Endometrium (tissue), 2 donors: Measurements from ENCODE around the gene NAT14.
"Not testable (repeated sequence)": the region's sequence is repeated elsewhere in the genome, so short reads cannot be mapped to it uniquely, and the experiment has no call there.

Experiments used
- FAIRE-seq: peaks from 2 replicates; lab custom pipeline; 2012; peaks lifted over from hg19 to GRCh38; lab: Jason Lieb, UNC
- donor health status: control.
- donor health status: control.

The NAT14 gene

DNA sequence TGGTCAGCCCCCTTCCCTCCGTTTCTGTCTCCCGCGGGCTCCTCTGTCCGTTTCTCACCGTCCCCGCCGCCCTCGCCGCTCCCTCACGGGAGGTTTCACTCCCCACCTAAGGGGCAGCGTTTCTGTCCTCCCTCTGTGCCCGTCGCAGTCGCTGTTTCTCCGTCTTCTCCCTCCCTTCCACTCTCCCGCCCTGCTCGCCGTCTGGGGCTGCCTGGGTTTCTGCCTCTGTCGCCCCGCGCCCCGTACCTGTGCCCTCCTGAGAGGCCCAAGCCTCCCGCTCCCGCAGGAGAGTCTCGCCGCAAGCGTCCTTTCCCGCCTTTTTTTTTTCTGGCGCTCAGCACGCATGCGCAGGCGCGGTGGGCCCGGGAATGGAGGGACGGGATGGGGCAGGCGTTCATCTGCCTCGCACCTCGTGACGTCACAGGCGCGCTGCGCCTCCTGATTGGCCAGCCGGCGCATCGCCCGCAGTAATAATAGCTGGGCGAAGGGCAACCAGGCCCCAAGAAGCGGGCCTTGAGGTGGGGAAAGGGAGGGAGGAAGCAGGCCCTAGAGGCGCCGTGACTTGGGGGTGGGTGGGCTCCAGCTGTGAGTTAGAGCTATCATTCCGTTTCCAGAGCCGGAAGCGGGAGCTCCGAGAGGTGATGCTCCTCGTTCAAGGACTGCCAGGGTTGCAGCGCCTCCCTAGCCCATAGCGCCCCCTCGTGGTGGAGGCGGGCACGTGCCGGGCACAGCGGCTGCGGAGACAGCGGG lies 18.7 kb downstream of the NAT14 start:
- no peak for FAIRE-seq

DNA sequence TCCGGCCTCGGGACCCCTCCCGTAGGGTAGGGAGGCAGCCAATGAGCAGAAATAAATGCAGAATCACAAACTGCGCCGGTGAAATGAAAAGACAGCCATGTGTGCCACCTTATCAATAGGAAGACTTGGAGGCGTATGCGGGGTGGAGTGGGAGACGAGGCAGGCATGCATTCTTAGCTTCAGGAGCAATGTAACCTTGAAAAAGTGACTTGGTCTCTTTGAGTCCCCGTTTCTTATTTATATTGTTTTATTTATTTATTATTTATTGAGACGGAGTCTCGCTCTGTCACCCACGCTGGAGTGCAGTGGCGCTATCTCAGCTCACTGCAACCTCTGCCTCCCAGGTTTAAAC lies 19.2 kb downstream of the NAT14 start:
- FAIRE-seq, result no peak

DNA sequence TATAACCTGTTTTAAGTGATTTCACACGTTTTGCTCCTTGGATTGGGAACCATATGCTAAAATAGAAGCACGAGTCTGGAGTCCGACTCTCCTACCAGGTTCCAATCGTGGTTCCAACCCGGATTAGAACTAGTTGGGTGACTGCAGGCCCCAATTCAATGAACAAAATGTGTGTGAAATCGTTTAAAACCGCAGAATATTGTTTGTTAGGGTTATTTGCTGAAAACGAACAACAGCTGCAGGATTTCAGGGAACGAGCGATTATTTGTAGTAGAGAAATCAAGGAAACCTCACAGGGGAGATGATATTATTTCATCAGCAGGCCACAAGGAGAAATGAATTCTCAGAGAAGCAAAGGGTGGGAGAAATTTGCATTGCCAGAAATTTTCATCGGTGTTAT lies 20.0 kb downstream of the NAT14 start:
- FAIRE-seq, result no peak

DNA sequence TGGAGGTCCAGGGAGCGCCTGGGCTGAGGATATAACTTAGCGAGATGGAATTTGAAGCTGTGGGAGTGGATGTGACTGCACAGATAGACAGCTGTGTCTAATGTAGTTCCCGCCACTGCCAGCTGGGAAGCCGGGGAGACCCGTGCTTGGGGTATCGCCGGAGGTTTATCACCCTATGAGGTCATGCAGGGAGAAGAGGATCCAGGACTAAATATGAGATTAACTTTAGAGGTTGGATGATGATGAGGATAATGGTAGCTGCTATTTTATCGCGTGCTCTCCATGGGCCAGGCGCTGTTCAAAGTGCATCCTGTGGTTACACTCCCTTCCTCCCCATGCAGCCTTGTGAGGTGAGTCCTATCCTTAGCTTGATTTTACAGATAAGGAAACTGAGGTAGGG lies 23.1 kb downstream of the NAT14 start:
- no peak for FAIRE-seq

GRCh38 chr19:55516878-55517620 lies 32.1 kb downstream of the NAT14 start:
- peak; percentile 80 for FAIRE-seq

GRCh38 chr19:55519451-55520311 lies 34.7 kb downstream of the NAT14 start:
- FAIRE-seq, result no peak

- no peak for FAIRE-seq
Observed at GRCh38 chr19:55520691-55521292, 35.8 kb downstream of the NAT14 start.

GRCh38 chr19:55525289-55526101 lies 40.5 kb downstream of the NAT14 start:
- no peak for FAIRE-seq

DNA sequence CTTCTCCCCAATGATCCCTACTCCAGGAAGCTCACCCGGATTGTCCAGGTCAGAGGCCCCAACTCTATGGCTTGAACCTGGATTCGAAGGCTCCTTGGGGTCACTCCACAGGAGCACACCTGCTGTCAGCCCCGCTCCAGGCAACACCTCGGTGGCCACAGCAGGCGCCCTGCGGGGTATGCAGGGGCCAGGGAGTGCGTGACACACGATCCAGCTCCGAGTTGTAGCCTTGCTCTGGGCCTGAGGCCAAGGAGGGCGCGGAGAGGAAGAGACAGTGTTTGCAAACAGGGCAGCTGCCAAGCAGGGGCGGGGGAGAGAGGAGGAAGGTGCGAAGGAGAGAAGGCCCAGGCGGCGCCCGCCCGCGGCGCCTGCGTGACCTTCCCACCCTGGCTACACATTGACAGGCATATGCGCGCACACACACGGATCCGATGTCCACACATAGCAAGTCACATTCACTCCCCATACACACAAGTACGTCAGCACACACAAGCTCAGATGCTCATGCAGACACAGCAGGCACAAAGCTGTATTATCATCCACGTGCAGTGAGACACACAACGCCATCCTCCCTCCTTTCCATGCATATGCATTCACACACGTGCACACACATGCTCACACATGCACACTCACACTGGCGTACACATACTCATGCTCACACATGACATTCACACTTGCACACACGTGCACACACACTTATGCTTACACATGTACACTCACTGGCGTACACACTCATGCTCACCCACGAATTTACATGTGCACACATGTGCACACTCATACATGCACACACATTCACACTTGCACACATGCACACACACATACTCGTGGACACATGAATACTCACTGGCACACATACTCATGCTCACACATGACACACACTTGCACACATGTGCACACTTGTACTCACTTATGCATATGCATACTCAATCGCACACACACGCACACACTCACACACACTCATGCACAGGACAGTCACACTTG lies 41.5 kb downstream of the NAT14 start:
- FAIRE-seq, result no peak

DNA sequence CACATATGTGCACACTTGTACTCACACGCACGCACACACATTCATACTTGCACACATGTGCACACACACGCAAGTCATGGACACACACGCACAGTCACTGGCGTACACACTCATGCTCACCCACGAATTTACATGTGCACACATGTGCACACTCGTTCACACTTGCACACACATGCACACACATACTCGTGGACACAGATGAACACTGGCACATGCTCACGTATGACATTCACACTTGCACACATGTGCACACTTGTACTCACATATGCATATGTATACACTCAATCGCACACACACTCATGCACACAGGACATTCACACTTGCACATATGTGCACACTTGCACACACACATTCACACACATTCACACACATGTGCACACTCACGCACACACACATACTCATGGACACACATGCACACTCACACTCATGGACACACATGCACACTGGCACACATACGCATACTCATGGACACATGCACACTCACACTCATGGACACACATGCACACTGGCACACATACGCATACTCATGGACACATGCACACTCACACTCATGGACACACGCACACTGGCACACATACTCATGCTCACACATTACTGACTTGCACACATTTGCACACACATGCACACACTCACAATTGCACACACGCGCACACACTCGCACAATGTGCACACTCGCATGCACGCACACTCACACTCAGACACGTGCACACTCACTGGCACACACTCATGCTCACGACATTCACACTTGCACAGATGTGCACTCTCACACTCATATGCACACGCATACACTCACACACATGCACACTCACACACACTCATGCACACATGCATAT lies 42.4 kb downstream of the NAT14 start:
- no peak for FAIRE-seq

DNA sequence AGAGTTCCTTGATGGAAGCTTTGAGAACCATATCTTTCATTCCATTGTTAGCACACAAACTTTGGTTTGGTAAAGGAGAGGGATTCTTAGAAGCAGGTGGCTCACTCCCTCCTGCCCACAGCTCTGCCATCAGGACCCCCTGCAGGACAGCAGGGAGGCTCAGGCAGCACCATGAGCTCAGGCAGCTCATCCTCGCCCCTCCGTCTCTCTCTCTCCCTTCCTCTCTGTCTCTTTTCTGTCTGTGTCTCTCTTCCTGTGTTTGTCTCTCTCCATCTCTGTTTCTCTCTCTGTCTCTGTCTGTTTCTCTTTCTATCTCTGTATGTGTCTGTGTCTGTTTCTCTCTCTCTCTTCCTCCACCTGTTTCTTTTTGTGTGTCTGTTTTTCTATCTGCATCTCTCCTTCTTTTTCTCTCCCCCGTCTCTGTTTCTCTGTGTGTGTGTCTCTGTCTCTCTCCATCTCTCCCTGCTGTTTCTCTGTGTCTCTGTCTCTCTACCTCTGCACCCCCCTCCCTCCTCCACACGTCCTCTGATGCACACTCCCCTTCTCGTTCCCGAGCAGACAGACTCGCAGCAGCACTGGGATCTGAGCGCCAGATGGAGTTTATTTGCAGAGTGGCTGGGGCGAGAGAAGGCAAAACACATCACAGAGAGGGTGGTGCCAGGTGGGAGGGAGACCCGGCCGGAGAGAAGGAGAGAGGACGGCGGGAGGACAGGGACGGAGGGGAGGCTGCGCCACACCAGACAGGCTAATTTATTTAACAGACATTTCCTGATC lies 43.2 kb downstream of the NAT14 start:
- FAIRE-seq, result no peak

DNA sequence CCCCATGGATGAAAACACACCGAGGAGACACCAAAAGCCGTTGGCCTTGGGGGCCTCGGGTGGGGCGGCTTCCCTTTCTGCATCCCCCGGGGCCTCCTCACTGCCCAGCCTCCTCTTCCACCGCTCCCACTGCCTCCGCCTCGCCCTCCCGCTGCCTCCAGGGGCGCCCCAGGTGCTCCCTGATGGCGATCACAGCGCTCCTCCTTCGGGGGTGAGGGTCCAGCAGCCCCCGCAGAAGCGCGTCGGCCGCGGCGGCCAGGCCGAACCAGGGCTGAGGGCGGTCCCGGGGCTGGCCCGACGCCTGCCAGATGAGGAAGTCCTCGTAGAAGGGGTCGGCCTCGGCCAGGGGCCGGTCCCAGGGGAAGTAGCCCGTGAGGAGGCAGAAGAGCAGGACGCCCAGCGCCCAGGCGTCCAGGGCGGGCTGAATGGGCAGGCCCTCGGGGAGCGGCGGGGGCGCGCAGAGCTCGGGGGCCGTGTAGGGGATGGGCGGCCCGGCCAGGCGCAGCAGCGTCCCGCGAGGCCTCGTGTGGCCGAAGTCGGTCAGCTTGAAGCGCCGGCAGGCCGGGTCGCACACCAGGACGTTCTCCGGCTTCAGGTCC lies 44.7 kb downstream of the NAT14 start:
- FAIRE-seq, result no peak

- no peak for FAIRE-seq
Observed at GRCh38 chr19:55530996-55531395, 46.0 kb downstream of the NAT14 start.

GRCh38 chr19:55534280-55534679 lies 49.3 kb downstream of the NAT14 start:
- not testable (repeated sequence) for FAIRE-seq

GRCh38 chr19:55535173-55535964 lies 50.4 kb downstream of the NAT14 start:
- FAIRE-seq, result no peak

DNA sequence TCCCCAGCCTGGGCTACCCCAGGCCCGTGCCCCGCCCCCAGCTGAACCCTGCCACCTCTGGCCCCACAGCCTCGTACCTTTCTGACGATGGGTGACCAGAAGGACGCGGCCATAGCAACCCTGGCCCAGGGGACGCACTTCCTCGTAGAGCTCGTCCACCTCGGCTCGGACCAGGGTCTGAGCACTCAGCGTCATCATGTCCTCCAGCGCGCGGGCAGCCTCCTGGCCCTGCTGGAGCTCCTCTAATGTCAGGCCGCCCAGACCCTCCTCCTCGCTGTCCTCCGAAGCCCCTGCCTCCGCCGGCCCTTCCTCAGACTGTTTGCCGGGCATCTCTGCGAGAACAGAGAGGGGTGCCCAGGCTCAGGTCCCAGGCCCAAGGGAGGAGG lies 51.0 kb downstream of the NAT14 start:
- FAIRE-seq, result no peak

- no peak for FAIRE-seq
Observed at GRCh38 chr19:55536366-55536765, 51.4 kb downstream of the NAT14 start.
